Subcutaneous abdominal adipose tissue (tissue), 5 donors: ENCODE results near the gene TRPV3.
A peak's percentile ranks its signal among the peaks of the same experiment; 100 is the strongest.

ENCODE experiments used
- H3K27ac ChIP-seq: one replicate; pipeline ENCODE4 v1.7.0; 2013; ENCODE audit warnings: low read depth, mild to moderate bottlenecking, inconsistent platforms, low read length, moderate library complexity
- H3K27me3 ChIP-seq, 5 donors: one replicate each; pipeline ENCODE4 v1.7.0; 2013; ENCODE audit warnings: low read length in 5 of 5, inconsistent platforms in 1 of 5; ENCODE audit not compliant: control insufficient read depth in 5 of 5, insufficient read depth in 4 of 5
- H3K36me3 ChIP-seq, 5 donors: one replicate each; pipeline ENCODE4 v1.7.0; 2013; ENCODE audit warnings: low read length in 5 of 5; ENCODE audit not compliant: control insufficient read depth in 5 of 5, insufficient read depth in 5 of 5
- H3K4me1 ChIP-seq, 5 donors: one replicate each; pipeline ENCODE4 v1.7.0; 2013; ENCODE audit warnings: low read length in 5 of 5, mild to moderate bottlenecking in 3 of 5, moderate library complexity in 1 of 5; ENCODE audit not compliant: control insufficient read depth in 5 of 5, insufficient read depth in 5 of 5
- H3K4me3 ChIP-seq, 5 donors: one replicate each; pipeline ENCODE4 v1.7.0; 2013; ENCODE audit warnings: low read length in 5 of 5, low read depth in 1 of 5
- H3K9ac ChIP-seq, 5 donors: one replicate each; pipeline ENCODE4 v1.7.0; 2013; ENCODE audit warnings: low read length in 5 of 5, mild to moderate bottlenecking in 4 of 5, moderate library complexity in 3 of 5
- H3K9me3 ChIP-seq, 5 donors: one replicate each; pipeline ENCODE4 v1.7.0; 2013; ENCODE audit warnings: low read length in 5 of 5; ENCODE audit not compliant: control insufficient read depth in 5 of 5
- donor health status: healthy.
- donor health status: healthy.
- donor health status: healthy.
- donor health status: healthy.
- donor health status: healthy.

TRPV3 gene

DNA sequence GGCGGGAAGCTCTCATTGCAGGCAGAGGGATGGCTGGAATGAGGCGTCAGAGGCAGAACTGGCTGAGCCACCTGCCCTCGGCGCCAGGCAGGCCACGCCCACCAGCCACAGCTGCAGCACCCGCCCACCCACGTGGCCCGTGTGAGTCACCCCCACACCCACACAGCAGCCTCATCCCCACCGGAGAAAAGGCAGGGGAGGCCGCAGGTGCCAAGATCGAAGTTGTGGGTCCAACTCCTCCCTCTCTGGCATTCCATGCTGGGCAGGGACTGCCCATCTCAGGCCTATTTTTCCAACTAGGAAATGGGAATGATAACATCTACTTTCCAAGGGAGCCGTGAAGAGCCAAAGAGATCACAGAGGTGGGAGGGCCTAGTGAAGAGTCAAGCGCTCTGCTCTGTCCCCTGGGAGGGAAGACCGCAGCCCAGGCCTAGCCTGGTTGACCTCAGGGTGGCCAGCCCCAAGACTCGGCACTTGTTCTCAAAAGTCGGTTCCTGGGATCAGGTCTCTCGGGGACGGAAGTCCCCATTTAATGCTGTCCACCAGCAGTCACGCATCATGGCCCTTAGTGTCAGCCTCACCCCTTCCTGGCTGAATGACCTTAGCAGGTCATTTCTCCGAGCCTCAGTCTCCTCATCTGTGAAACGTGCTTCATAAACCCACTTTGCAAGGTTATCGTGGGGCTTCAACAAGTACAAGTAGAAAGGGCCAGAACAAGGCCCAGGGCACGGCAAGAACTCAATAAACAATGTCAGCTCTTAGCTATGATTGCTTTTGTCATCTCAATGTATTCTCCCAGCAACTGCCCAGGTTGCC is at the start of gene TRPV3:
TRPV3 (minus strand) TSS at position 45 of the 816 bp plus-strand sequence. CDS start 2,962 bp downstream, outside the sequence.
- Histone ChIP-seq H3K9me3 (no peaks in the 10 kb centered on the region), H3K36me3 (no peaks in the 10 kb centered on the region), H3K4me1 (peaks cover 2 to 20% (median 4%) of the 10 kb centered on the region in 5 donors), H3K9ac (peak within 1 kb of the TSS in 1 of 5 donors; percentile 7), H3K27me3 (peaks cover 0 to 12% (median 6%) of the 10 kb centered on the region in 5 donors), H3K27ac (no peak within 1 kb of the TSS), H3K4me3 (no peak within 1 kb of the TSS)

DNA sequence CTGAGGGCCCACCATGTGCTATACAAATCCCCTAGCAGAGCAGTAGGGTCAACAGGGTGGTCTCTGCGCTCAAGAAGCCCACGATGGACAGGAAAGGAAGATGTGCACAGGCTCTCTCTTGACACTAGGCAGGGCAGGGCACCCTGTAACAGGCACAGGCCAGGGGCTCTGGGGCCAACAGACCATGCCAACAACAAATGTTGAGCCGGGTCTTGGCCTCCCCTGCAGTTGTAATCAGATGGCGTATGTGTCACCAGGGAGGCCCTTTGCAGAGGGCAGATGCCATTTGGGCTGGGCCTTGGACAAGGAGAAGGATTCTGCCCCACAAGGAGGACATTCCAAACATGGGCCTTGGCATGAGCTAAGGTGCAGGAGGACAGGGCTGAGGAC is 46.3 kb upstream of the TRPV3 start:
- H3K9ac ChIP-seq: no peak overlapping the region
- peaks cover 0 to 44% (median 29%) of the 10 kb centered on the region in 5 donors for H3K36me3 ChIP-seq
- no peaks in the 10 kb centered on the region for H3K9me3 ChIP-seq
- H3K4me1 ChIP-seq: no peaks in the 10 kb centered on the region
- no peaks in the 10 kb centered on the region for H3K27me3 ChIP-seq
- H3K27ac ChIP-seq: no peak overlapping the region
- no peak overlapping the region for H3K4me3 ChIP-seq

DNA sequence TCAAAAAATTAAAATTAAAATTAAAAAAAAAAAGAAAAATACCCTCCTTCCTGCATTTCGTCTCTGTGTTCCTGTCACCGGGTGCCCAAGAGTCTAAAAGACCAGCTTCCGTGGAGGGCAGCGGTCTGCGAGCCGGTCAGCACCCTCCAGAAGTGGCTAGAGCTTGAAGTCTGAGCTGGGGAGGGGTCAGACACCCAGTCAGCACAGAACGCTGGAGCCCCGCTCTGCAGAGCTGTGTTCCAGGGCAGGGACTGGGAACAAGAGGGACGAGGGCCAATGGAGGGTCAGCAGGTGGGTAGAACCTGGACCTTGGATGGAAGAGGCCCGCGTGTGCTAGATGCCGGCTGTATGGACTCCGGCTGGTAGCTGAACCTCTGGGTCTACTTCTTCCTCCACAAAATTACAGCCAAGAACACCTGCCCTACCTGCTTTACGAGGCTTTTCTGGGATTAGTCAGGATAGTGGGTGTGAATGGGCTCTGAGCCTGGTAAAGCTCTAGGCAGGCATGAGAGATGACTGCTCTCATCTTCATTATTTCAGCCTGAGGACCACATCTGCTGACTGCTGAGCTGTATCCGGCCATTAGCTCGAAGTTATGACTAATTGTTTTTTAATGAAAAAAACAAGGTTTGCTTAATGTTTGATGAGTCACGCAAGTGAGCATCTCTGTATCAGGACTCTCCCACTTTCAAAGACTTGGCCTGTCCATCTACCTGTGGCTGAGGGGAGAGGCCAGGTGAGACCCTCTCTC is 45.7 kb upstream of the TRPV3 start:
- Histone ChIP-seq H3K27ac (no peak overlapping the region), H3K9ac (no peak overlapping the region), H3K4me3 (no peak overlapping the region), H3K4me1 (no peaks in the 10 kb centered on the region), H3K36me3 (peaks cover 0 to 38% (median 23%) of the 10 kb centered on the region in 5 donors), H3K9me3 (no peaks in the 10 kb centered on the region), H3K27me3 (no peaks in the 10 kb centered on the region)

DNA sequence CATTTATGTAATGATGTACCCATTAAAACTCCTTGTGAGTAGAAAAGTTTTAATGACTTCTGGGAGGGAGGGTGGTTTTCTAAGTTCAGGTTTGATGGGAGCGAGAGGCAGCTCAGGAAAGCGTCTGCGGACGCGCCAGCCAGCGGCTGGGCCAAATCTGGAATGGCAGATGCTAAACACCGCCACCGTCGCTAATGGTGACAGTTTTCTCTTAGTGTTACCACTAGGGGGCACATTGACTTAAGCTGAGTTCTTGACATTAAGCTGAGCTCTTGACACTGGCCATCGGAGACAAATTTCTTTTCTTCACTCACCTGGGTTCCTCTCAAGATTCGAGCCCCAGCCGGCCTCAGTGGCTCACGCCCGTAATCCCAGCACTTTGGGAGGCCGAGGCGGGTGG is 44.9 kb upstream of the TRPV3 start:
- H3K27me3 ChIP-seq: no peaks in the 10 kb centered on the region
- peaks cover 0 to 34% (median 19%) of the 10 kb centered on the region in 5 donors for H3K36me3 ChIP-seq

DNA sequence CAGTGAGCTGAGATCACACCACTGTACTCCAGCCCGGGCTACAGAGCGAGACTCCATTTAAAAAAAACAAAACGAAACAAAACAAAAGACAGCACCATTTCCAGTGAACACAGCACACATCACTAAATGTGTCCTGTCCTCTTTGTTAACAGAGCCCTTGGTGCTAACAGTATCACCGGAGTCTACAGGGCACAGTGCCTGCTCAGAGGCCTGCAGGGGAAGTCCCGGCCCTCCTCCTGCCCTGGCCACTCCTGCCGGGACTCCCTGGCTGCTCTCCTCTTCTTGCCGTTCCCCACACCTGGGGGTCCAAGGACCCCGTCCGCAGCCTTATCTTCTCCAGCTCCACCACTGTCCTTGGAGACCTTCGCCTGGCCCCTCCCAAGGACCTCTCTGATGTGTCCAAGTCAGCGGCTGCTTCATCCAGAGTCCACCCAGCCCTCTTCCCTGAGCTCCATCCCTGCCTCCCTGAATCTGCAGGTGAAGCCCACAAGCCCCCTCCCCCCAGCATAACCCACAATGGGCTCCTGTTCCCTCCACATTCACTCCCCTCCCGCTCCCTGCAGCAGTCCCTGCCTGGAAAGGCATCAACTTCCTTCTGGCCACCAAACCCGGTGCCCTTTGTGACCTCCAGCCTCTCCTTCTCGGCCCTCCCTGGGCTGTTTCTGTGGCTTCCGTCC is 43.1 kb upstream of the TRPV3 start:
- Histone ChIP-seq H3K27ac (no peak overlapping the region), H3K9me3 (no peaks in the 10 kb centered on the region), H3K4me1 (peaks cover 0 to 3% (median 0%) of the 10 kb centered on the region in 5 donors), H3K9ac (no peak overlapping the region), H3K27me3 (no peaks in the 10 kb centered on the region), H3K36me3 (peaks cover 0 to 29% (median 13%) of the 10 kb centered on the region in 5 donors), H3K4me3 (no peak overlapping the region)

More for the DNA sequence above, 44.9 kb upstream of the TRPV3 start:
- Histone ChIP-seq H3K9ac (no peak overlapping the region), H3K27ac (no peak overlapping the region), H3K4me1 (no peaks in the 10 kb centered on the region), H3K4me3 (no peak overlapping the region), H3K9me3 (no peaks in the 10 kb centered on the region)

DNA sequence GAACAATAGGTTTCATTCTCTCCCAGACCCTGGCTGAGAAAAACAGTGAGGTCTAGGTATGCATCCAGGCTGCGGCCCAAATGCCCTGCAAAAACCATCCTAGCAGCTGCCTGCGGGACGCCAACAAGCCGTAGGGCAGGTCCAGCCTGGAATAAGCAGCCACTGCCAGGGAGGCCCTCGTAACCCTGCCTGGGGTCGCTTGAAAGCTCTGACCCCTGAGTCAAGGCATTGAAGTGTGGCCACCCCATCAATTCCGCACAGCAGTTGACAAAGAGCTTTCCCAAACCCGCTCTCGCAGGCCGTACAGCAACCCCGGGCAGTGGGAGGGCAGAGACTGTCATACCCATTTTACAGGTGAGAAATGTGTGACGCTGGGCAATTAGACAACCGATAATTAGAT is 40.5 kb upstream of the TRPV3 start:
- Histone ChIP-seq H3K36me3 (peaks cover 0 to 21% (median 5%) of the 10 kb centered on the region in 5 donors), H3K4me1 (peaks cover 0 to 23% (median 7%) of the 10 kb centered on the region in 5 donors), H3K4me3 (no peak overlapping the region), H3K27me3 (no peaks in the 10 kb centered on the region), H3K27ac (no peak overlapping the region), H3K9me3 (no peaks in the 10 kb centered on the region), H3K9ac (no peak overlapping the region)

DNA sequence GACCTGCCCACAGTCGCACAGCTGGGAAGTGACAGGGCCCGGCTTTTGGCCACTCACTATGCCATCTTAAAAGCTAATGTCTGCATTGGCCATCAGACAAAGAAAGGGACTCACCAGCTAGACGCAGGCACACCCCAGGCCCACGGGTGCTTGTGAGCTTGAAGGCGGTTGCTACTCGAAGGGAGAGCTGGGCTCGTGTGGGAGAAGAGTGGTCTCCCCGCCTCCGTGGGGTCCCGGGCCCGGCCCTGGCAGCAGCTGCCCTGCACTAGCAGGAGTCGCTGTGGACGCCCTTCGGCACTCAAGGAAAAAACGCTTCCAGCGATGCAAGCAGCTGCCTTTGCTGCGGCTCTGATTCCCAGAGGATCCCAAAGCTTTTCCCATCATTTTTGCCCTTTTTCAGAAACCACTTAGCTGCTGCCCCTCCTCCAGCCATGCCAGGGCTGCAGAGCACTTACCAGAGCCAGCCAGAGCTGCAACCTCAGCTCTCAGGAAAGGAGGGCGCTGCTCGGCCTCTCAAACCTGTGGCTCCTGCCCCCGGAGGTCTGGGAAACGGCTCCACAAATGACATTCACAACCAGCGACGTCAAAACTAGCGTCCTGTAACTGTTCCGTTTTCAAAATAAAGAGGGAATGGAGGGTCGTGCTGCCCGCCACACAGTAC is 39.3 kb upstream of the TRPV3 start:
- H3K9me3 ChIP-seq: no peaks in the 10 kb centered on the region
- H3K9ac ChIP-seq: no peak overlapping the region
- H3K4me1 ChIP-seq: peaks cover 0 to 23% (median 7%) of the 10 kb centered on the region in 5 donors
- H3K4me3 ChIP-seq: no peak overlapping the region
- H3K27ac ChIP-seq: no peak overlapping the region
- peaks cover 0 to 25% (median 9%) of the 10 kb centered on the region in 5 donors for H3K36me3 ChIP-seq
- H3K27me3 ChIP-seq: no peaks in the 10 kb centered on the region

DNA sequence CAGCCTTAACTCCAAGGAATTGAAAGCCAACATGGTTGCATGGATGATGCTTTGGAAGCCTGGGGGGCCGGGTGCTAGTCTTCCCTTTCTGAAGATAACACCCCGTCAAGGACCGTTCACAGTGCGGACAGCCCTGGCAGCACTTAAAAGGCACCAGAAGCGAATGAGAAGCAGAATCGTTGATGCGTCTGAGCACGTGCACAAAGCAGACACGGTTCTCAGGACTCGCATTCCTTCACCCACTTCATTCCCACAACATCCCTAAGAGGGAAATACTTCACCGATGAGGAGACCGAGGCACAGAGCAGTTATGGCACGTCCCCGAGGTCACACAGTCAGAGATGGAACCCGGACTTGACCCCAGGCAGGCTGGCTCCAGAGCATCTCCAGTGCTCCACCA is 37.4 kb upstream of the TRPV3 start:
- H3K36me3 ChIP-seq: peaks cover 0 to 45% (median 27%) of the 10 kb centered on the region in 5 donors
- no peaks in the 10 kb centered on the region for H3K27me3 ChIP-seq
- H3K4me3 ChIP-seq: no peak overlapping the region
- peak overlapping the region in 1 of 5 donors; percentile 16 for H3K9ac ChIP-seq
- H3K4me1 ChIP-seq: peaks cover 0 to 23% (median 7%) of the 10 kb centered on the region in 5 donors
- no peaks in the 10 kb centered on the region for H3K9me3 ChIP-seq
- no peak overlapping the region for H3K27ac ChIP-seq

DNA sequence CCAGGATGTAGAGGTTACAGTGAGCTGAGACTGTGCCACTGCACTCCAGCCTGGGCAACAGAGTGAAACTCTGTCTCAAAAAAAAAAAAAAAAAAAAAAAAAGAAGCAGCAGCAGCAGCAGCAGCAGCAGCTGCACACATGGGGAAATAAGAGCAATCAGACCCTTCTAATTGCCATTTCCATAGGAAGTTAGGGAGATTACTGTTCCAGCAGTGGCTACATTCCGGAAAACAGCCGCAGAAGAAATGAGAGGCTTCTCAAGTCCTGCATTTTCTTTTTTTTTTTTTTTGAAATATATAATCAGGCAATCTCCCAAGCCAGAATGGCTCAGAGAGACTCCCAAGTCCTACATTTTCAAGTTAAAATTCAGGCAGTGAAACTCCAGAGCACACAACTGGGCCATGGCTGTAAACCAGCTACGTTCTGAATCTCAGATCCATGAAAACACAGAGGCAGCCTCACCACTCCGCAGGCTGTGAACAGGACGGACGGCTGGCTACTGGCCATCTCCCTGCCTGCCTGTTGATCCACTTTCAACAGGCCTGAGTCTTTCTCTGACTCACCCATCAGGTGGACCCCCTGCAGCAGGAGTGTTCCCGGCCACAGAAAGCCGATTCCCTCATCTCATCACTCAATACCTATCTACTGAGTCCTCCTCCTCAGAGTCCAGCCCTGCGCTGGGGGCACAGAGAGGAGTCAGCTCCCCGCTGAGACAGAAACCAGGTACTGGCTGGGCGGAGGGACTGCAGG is 36.6 kb upstream of the TRPV3 start:
- peaks cover 0 to 23% (median 7%) of the 10 kb centered on the region in 5 donors for H3K4me1 ChIP-seq
- peak overlapping the region in 1 of 5 donors; percentile 16 for H3K9ac ChIP-seq
- peak overlapping the region; percentile 10 for H3K27ac ChIP-seq
- peaks cover 0 to 52% (median 34%) of the 10 kb centered on the region in 5 donors for H3K36me3 ChIP-seq
- no peaks in the 10 kb centered on the region for H3K9me3 ChIP-seq
- H3K4me3 ChIP-seq: peak overlapping the region in 1 of 5 donors; percentile 4
- no peaks in the 10 kb centered on the region for H3K27me3 ChIP-seq
